ENCODE data around the gene DNAJB11. TPM values are rescaled to one million over a fixed set of nuclear protein-coding genes. Genes with fewer than 3 reads are reported as not detected.

The DNAJB11 gene
- total and polyA plus RNA-seq, 2 experiments from 2014 or later, result 65.9 to 102 TPM

DNA sequence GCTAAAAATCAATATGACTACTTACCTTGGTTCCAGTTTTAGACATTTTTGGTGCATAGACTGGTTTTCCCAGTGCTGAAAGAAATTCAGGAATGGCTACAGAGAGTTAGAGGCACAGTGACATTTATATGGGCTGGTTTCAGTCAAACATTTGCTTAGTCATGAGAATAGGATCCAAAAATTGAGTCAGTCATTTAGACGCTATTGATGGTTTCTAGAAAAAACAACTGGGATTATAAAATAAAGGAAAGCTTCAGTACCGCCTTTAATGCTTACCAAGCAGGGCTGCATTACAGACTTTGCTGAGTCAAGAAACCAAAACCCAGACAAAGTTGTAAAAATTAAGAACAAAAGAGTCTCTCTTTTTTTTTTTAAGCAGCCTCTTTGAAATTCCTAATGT is 26.2 kb upstream of the DNAJB11 start, which contains the start of gene CRYGS:
CRYGS (minus strand) TSS at position 100 of the 400 bp plus-strand sequence; CDS start at position 46, 54 bp downstream.
- H3K27me3 ChIP-seq (replicated peaks; ENCODE audit: insufficient read depth), result no peaks in the 10 kb centered on the region
- H3K4me1 ChIP-seq (ENCODE audit: insufficient read depth), result peaks cover 9% of the 10 kb centered on the region
- no peak within 1 kb of the TSS for H3K27ac ChIP-seq
- no peaks in the 10 kb centered on the region for H3K9me2 ChIP-seq (ENCODE audit: insufficient read depth)
- WGBS, 2 experiments (ENCODE audit: low coverage in 1 of 2, low lambda C conversion rate in 2 of 2, missing lambda C conversion rate in 2 of 2), result 58 to 60% methylated on average over 2 of the region's 2 CpGs
- H3K9me3 ChIP-seq (ENCODE audit: low read depth), result no peaks in the 10 kb centered on the region
- in situ Hi-C loops (cut with MboI), result loop anchor here (10.0 kb wide), 1 partner anchor 559 kb away; no protein-coding TSS in a partner anchor
- no peaks in the 10 kb centered on the region for H3K79me2 ChIP-seq (ENCODE audit: insufficient read depth)
- H3K4me3 ChIP-seq, result no peak within 1 kb of the TSS
- H2AFZ ChIP-seq, result no peak within 1 kb of the TSS
- TF ChIP-seq EZH2phosphoT487 (IDR thresholded peaks at IDR 0.05; ENCODE audit: insufficient read depth, low read depth), result no peak
- TF ChIP-seq EZH2 (IDR thresholded peaks at IDR 0.05; ENCODE audit: insufficient read depth, poor library complexity, severe bottlenecking), result no peak
- no peaks in the 10 kb centered on the region for H4K20me1 ChIP-seq (ENCODE audit: insufficient read depth)
- no peak within 1 kb of the TSS for H3K4me2 ChIP-seq (ENCODE audit: unreplicated experiment)
- no peak within 1 kb of the TSS for H3K9ac ChIP-seq
- peak; percentile 36 for DNase-seq
- peaks cover 7% of the 10 kb centered on the region; the same call in 1 of the 2 replicates for H3K36me3 ChIP-seq (ENCODE audit: low read depth)
- H3F3A ChIP-seq (ENCODE audit: insufficient read depth), result peaks cover 30% of the 10 kb centered on the region; the same call in 1 of the 2 replicates

DNA sequence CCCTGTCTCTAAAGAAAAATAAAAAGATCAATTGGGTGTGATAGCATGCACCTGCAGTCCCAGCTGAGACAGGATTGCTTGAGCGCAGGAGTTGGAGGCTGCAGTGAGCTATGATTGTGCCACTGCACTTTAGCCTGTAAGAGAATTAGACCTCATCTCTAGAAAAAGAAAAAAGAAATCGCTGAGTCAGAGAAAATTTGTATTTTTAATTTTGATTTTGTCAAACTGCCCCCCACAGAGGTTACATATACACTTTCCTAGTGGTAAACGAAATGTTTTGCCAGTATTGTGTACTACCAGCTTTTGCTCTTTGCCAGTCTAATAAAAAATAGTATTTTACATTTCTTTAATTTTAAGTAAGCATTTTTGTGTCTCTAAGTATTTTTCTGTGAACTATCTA is 21.0 kb upstream of the DNAJB11 start:
- H3K79me2 ChIP-seq (ENCODE audit: insufficient read depth), result no peaks in the 10 kb centered on the region
- in situ Hi-C loops (cut with MboI), result loop anchor here (10.0 kb wide), 1 partner anchor 565 kb away; no protein-coding TSS in a partner anchor
- H3K36me3 ChIP-seq (ENCODE audit: low read depth), result peaks cover 27% of the 10 kb centered on the region; the same call in 1 of the 2 replicates
- no peak overlapping the region for H3K9ac ChIP-seq
- WGBS, 2 experiments (ENCODE audit: low coverage in 1 of 2, low lambda C conversion rate in 2 of 2, missing lambda C conversion rate in 2 of 2), result 97% methylated on average over 3 of the region's 3 CpGs
- H3K27ac ChIP-seq, result no peak overlapping the region
- no peaks in the 10 kb centered on the region for H3K4me1 ChIP-seq (ENCODE audit: insufficient read depth)
- no peaks in the 10 kb centered on the region for H3K9me2 ChIP-seq (ENCODE audit: insufficient read depth)
- H3K4me3 ChIP-seq, result no peak overlapping the region
- 0 out of 2 replicates have a peak, but pooled peaks cover 3% of the 10 kb centered on the region for H3F3A ChIP-seq (ENCODE audit: insufficient read depth)
- no peak overlapping the region for H3K4me2 ChIP-seq (ENCODE audit: unreplicated experiment)
- no peaks in the 10 kb centered on the region for H3K27me3 ChIP-seq (replicated peaks; ENCODE audit: insufficient read depth)
- H2AFZ ChIP-seq, result no peak overlapping the region
- DNase-seq, result no peak
- H4K20me1 ChIP-seq (ENCODE audit: insufficient read depth), result no peaks in the 10 kb centered on the region
- TF ChIP-seq EZH2phosphoT487 (IDR thresholded peaks at IDR 0.05; ENCODE audit: insufficient read depth, low read depth) (no peak), EZH2 (IDR thresholded peaks at IDR 0.05; ENCODE audit: insufficient read depth, poor library complexity, severe bottlenecking) (no peak)
- no peaks in the 10 kb centered on the region for H3K9me3 ChIP-seq (ENCODE audit: low read depth)

DNA sequence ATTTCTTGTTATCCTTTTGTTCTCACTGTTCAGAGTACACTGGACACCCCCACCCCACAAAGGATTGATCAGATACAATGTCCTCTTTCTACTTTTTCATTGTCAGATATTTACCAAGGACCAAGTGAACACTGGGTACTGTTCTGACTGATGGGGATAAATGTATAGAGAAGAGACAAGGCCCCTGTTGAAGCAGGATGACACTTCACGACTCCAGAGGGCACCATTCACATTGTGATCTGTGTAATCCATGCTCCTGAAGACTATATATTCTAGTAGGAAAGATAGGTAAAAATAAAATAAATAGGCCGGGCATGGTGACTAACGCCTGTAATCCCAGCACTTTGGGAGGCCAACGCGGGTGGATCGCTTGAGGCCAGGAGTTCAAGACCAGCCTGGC is 19.1 kb upstream of the DNAJB11 start:
- 95 to 97% methylated on average over 6 of the region's 6 CpGs for WGBS, 2 experiments (ENCODE audit: low coverage in 1 of 2, low lambda C conversion rate in 2 of 2, missing lambda C conversion rate in 2 of 2)
- Histone ChIP-seq H3K4me2 (ENCODE audit: unreplicated experiment) (no peak overlapping the region), H3K9me3 (ENCODE audit: low read depth) (no peaks in the 10 kb centered on the region), H3K9ac (no peak overlapping the region), H3F3A (ENCODE audit: insufficient read depth) (no peaks in the 10 kb centered on the region), H3K4me3 (no peak overlapping the region), H3K9me2 (ENCODE audit: insufficient read depth) (no peaks in the 10 kb centered on the region), H3K4me1 (ENCODE audit: insufficient read depth) (no peaks in the 10 kb centered on the region), H3K27me3 (replicated peaks; ENCODE audit: insufficient read depth) (no peaks in the 10 kb centered on the region), H3K79me2 (ENCODE audit: insufficient read depth) (no peaks in the 10 kb centered on the region), H3K36me3 (ENCODE audit: low read depth) (peaks cover 45% of the 10 kb centered on the region), H3K27ac (no peak overlapping the region), H2AFZ (no peak overlapping the region), H4K20me1 (ENCODE audit: insufficient read depth) (no peaks in the 10 kb centered on the region)
- no peak for DNase-seq
- in situ Hi-C loops (cut with MboI), result no loop called here
- TF ChIP-seq EZH2 (IDR thresholded peaks at IDR 0.05; ENCODE audit: insufficient read depth, poor library complexity, severe bottlenecking), result no peak
- TF ChIP-seq EZH2phosphoT487 (IDR thresholded peaks at IDR 0.05; ENCODE audit: insufficient read depth, low read depth), result no peak

DNA sequence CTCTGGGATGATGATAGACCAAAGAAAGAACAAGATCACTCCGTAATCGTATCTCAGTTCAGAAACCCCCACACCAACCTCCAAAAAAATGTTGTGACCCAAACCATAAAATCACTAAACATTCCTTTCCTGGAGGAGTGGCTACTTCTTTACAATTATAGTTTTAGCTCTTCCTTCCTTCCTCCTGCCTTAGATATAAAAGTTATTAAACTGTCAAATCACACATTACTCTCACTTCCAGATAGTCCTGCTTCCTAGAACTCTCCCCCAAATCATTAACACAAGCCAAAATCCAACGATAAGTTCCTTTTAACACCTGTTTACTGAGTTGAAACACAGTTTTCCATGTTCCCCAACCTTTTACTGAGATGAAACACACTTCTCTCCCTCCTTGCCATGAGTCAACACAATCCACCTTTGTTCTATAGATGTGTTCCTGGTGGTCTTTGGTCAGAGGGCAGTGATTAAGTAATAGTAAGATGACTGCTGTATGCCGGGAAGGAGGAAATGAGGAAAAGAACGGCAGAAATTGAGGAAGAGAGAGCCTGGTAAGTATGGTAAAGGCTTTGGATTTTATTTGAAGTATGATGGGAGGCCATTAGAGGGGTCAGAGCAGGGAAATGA is 18.0 kb upstream of the DNAJB11 start:
- Histone ChIP-seq H3K79me2 (ENCODE audit: insufficient read depth) (no peaks in the 10 kb centered on the region), H3K27me3 (replicated peaks; ENCODE audit: insufficient read depth) (no peaks in the 10 kb centered on the region), H4K20me1 (ENCODE audit: insufficient read depth) (no peaks in the 10 kb centered on the region), H3K4me1 (ENCODE audit: insufficient read depth) (no peaks in the 10 kb centered on the region), H3K4me2 (ENCODE audit: unreplicated experiment) (no peak overlapping the region), H3K9me2 (ENCODE audit: insufficient read depth) (no peaks in the 10 kb centered on the region), H3K9ac (no peak overlapping the region), H3F3A (ENCODE audit: insufficient read depth) (no peaks in the 10 kb centered on the region), H3K36me3 (ENCODE audit: low read depth) (peaks cover 54% of the 10 kb centered on the region), H2AFZ (no peak overlapping the region), H3K9me3 (ENCODE audit: low read depth) (no peaks in the 10 kb centered on the region), H3K4me3 (no peak overlapping the region), H3K27ac (no peak overlapping the region)
- TF ChIP-seq EZH2phosphoT487 (IDR thresholded peaks at IDR 0.05; ENCODE audit: insufficient read depth, low read depth) (no peak), EZH2 (IDR thresholded peaks at IDR 0.05; ENCODE audit: insufficient read depth, poor library complexity, severe bottlenecking) (no peak)
- no peak for DNase-seq
- WGBS, 2 experiments (ENCODE audit: low coverage in 1 of 2, low lambda C conversion rate in 2 of 2, missing lambda C conversion rate in 2 of 2), result 67 to 78% methylated on average over 5 of the region's 5 CpGs
- in situ Hi-C loops (cut with MboI), result no loop called here

Data from GM23248 (cell line).